Tibial artery (tissue), 4 donors: ENCODE results near the gene CACNA1D.
A peak's percentile ranks its signal among the peaks of the same experiment; 100 is the strongest.

Experiments
- DNase-seq, 2 donors: peaks; one replicate each; pipeline ENCODE4 v3.0.0-alpha.2; 2019
- H3K27ac ChIP-seq, 2 donors: fragments of 200-600 bp; sonication (generic) in 1 of 2; 1 replicate in 1 of 2; 2 replicates in 1 of 2; pipeline ENCODE4 v1.5.1; 2018 to 2019; ENCODE audit warnings: mild to moderate bottlenecking in 1 of 2
- H3K27me3 ChIP-seq, 2 donors: fragments of 200-600 bp; sonication (generic) in 1 of 2; one replicate each; pipeline versions ENCODE4 v1.5.1 to v1.6.0; 2016 to 2019
- H3K36me3 ChIP-seq, 3 donors: fragments of 200-600 bp; sonication (generic) in 2 of 3; one replicate each; pipeline ENCODE4 v1.5.1; 2016 to 2019; ENCODE audit warnings: mild to moderate bottlenecking in 2 of 3
- H3K4me1 ChIP-seq, 4 donors: fragments of 200-600 bp; sonication (generic) in 2 of 4; 1 replicate in 3 of 4; 2 replicates in 1 of 4; pipeline ENCODE4 v1.5.1; 2016 to 2019
- H3K4me3 ChIP-seq, 2 donors: fragments of 200-600 bp; sonication (generic) in 1 of 2; 1 replicate in 1 of 2; 2 replicates in 1 of 2; pipeline ENCODE4 v1.5.1; 2018 to 2019; ENCODE audit warnings: mild to moderate bottlenecking in 2 of 2
- H3K9me3 ChIP-seq, 3 donors: fragments of 200-600 bp; sonication (generic) in 1 of 3; one replicate each; pipeline ENCODE4 v1.5.1; 2016 to 2019
- intact Hi-C: fragments of 100-400 bp; cut with DNase I; formaldehyde crosslinking; loops from one replicate; pipeline ENCODE4 v1.15.0; 2023; ENCODE audit warnings: low total_unique reads
- TF ChIP-seq, protein P1 (sequence below), 2 experiments: fragments of 200-600 bp in 1 of 2; fragments of 450-650 bp in 1 of 2; IDR thresholded peaks; one replicate each; pipeline ENCODE4 v1.5.1; 2017 to 2019; ENCODE audit warnings: antibody characterized with exemption in 2 of 2, mild to moderate bottlenecking in 1 of 2, moderate library complexity in 1 of 2

The CACNA1D gene

GRCh38 chr3:53818221-53819162 lies 324.1 kb downstream of the CACNA1D start:
- Histone ChIP-seq H3K4me1 (no peaks in the 10 kb centered on the region), H3K36me3 (peaks cover 0 to 74% (median 0%) of the 10 kb centered on the region in 3 donors), H3K27me3 (no peaks in the 10 kb centered on the region), H3K4me3 (no peak overlapping the region), H3K9me3 (no peaks in the 10 kb centered on the region), H3K27ac (no peak overlapping the region)
- TF ChIP-seq, protein P1, sequence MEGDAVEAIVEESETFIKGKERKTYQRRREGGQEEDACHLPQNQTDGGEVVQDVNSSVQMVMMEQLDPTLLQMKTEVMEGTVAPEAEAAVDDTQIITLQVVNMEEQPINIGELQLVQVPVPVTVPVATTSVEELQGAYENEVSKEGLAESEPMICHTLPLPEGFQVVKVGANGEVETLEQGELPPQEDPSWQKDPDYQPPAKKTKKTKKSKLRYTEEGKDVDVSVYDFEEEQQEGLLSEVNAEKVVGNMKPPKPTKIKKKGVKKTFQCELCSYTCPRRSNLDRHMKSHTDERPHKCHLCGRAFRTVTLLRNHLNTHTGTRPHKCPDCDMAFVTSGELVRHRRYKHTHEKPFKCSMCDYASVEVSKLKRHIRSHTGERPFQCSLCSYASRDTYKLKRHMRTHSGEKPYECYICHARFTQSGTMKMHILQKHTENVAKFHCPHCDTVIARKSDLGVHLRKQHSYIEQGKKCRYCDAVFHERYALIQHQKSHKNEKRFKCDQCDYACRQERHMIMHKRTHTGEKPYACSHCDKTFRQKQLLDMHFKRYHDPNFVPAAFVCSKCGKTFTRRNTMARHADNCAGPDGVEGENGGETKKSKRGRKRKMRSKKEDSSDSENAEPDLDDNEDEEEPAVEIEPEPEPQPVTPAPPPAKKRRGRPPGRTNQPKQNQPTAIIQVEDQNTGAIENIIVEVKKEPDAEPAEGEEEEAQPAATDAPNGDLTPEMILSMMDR (IDR thresholded peaks at IDR 0.05): no peak
- intact Hi-C loops: no loop called here
- DNase-seq: peak in 1 of 2 donors; percentile 33

DNA sequence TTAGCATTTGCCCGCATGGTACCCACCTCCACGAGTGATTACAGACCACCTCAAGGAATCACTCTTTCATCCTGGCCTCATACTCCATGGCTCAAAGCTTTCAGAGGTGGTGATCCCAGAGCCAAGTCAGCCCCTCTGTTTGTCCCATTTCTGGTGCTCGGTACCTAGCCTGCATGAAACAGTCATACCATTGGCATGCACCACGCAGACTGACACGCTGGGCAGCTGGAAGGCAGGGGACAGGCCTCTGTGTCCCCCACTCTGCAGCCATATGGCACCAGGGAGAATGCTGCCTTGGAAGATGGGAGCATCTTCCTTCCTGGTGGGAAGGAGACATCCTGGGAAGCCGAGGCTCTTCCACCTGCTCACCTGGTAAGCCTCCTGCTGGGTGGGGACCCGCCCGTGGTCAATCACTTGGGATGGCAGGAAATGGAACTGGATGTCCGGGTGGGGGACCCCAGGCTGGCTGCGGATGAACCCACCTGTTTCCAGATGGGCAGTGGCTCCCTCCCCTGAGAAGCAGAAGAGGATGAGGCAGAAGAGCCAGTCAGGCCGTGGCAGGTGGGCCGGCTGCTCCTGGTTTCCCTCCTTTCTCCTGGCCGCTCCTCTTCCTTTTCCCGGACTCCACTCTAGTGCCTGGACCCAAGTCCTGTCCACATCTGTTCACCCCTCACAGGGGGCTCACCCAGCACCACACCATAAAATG lies 324.9 kb downstream of the CACNA1D start:
- H3K4me3 ChIP-seq: no peak overlapping the region
- no peaks in the 10 kb centered on the region for H3K27me3 ChIP-seq
- no peaks in the 10 kb centered on the region for H3K4me1 ChIP-seq
- DNase-seq: peak in 1 of 2 donors; percentile 47
- no peaks in the 10 kb centered on the region for H3K9me3 ChIP-seq
- H3K27ac ChIP-seq: no peak overlapping the region
- intact Hi-C loops: no loop called here
- TF ChIP-seq, protein P1 (IDR thresholded peaks at IDR 0.05): no peak
- H3K36me3 ChIP-seq: peaks cover 0 to 76% (median 0%) of the 10 kb centered on the region in 3 donors

DNA sequence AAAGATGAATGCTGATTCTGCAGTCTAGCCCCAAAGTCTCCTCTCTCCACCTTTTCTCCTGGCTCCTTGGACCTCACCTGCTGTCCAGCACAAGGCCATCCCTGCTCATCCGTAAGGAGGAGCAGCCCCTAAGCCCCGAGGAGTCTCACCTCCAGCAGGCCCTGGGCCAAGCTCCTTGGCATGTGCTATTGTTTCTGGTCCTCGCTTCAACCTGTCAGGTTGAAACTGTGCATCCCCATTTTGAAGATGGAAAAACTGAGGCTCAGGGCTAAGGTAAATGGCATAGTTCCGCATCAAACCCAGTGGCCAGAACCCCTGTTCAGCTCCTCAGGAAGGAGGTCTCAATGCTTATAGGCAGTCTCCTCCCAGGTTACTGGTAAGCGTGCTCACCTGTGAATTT lies 325.7 kb downstream of the CACNA1D start:
- peak in 1 of 2 donors; percentile 37 for DNase-seq
- Histone ChIP-seq H3K4me1 (no peaks in the 10 kb centered on the region), H3K27me3 (no peaks in the 10 kb centered on the region), H3K9me3 (no peaks in the 10 kb centered on the region), H3K4me3 (no peak overlapping the region), H3K36me3 (peaks cover 0 to 73% (median 0%) of the 10 kb centered on the region in 3 donors), H3K27ac (no peak overlapping the region)
- TF ChIP-seq, protein P1 (IDR thresholded peaks at IDR 0.05): no peak
- intact Hi-C loops: no loop called here

DNA sequence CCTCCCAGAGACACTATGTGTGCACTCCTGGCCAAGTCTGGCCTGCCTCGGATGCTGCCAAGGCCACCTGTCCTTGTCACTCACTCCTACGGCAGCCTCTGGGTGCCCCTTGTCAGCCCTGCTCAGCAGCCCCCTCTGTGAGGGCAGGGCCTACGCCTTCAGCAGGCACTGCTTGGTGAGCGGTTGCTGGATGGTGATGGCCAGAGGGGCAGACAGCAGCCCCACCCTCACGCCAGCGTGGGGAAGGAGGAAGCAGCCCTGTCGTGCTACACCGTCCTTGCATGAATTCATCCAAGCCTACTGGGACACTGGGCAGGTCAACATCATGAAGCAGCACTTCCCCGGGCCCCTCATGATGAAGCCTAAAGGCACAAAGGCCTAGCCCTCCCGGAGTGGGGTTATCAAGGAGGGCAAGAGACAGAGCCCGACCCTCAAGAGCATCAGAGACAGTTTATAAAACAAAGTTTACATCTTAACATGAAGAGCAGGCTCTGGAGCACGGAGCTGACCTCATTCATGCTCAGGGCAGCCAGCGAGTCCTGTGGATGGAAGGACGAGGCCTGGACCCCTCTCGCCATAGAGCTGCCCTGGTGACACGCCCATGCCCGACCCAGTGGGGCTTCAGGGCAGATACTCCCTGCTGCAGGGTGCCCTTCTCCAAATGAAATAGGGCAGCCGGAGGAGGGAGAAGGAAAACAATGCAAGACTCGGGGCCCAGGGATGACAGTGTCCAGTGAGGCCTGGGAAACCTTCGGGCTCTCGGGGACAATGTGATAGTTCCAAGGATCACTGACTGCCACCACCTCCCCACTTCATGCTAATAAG lies 326.6 kb downstream of the CACNA1D start:
- no peak overlapping the region for H3K27ac ChIP-seq
- intact Hi-C loops: no loop called here
- peak in 1 of 2 donors; percentile 33 for DNase-seq
- TF ChIP-seq, protein P1 (IDR thresholded peaks at IDR 0.05): no peak
- H3K36me3 ChIP-seq: peaks cover 0 to 69% (median 0%) of the 10 kb centered on the region in 3 donors
- H3K4me1 ChIP-seq: no peaks in the 10 kb centered on the region
- no peak overlapping the region for H3K4me3 ChIP-seq
- H3K27me3 ChIP-seq: no peaks in the 10 kb centered on the region
- no peaks in the 10 kb centered on the region for H3K9me3 ChIP-seq

DNA sequence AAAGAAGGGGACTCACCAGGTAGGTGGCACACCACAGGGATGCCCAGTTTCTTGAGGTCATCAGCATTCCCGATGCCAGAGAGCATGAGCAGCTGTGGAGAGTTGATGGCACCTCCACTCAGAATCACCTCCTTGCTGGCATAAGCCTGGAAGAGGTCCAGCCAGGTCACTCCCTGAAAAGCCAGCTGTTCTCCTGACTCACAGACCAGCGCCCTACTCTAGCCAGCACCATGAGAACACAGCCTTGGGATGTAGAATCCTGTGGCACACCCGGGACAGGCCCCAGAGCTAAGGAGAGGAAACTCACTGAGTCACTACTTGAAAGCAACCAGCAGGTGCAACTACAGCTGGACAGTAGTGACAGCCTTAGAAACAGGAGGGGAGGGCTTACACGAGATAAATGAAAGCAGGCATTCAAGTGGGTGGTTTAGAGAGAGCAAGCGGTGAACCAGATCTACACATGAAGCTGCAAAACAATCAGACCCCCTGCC lies 327.3 kb downstream of the CACNA1D start:
- peak in 1 of 2 donors; percentile 27 for DNase-seq
- H3K4me1 ChIP-seq: no peaks in the 10 kb centered on the region
- TF ChIP-seq, protein P1 (IDR thresholded peaks at IDR 0.05): no peak
- no peaks in the 10 kb centered on the region for H3K9me3 ChIP-seq
- H3K36me3 ChIP-seq: peaks cover 0 to 69% (median 0%) of the 10 kb centered on the region in 3 donors
- intact Hi-C loops: no loop called here
- no peaks in the 10 kb centered on the region for H3K27me3 ChIP-seq
- H3K27ac ChIP-seq: no peak overlapping the region
- H3K4me3 ChIP-seq: no peak overlapping the region
